Tongue (tissue), 2 donors: ENCODE data around the gene FBXO7. TPM values are rescaled to one million over a fixed set of nuclear protein-coding genes. Genes with fewer than 3 reads are reported as not detected.

ENCODE experiments used
- DNase-seq: peaks from one replicate; pipeline ENCODE4 v3.0.0-alpha.2; 2015
- total RNA-seq: library from RNA; depleted of rRNA; stranded (reverse); fragments of >200 nt; gene quantifications from one replicate; pipeline ENCODE4 v1.2.3, GENCODE V29; 2014

The FBXO7 gene
- total RNA-seq, 1 donor from 2014 or later, result 71.8 TPM

DNA sequence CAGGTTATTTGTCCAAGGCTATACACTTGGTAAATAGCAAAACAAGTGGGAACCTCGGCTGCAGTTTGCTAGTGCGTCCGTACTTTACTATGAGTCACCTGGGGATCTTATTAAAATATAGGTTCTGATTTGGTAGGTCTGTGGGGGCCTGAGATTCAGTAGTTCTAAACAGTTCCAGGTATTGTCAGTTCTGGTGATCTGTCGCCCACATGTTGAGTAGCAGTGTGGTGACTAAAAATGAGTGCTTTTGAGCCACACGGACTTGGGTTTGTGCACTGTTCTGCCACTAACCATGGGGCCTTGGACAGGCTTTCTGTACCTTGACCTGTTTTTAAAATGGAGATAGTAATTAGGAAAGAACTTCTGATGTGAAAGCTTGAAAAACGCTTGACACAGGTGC lies 15.7 kb downstream of the FBXO7 start:
- no peak for DNase-seq

DNA sequence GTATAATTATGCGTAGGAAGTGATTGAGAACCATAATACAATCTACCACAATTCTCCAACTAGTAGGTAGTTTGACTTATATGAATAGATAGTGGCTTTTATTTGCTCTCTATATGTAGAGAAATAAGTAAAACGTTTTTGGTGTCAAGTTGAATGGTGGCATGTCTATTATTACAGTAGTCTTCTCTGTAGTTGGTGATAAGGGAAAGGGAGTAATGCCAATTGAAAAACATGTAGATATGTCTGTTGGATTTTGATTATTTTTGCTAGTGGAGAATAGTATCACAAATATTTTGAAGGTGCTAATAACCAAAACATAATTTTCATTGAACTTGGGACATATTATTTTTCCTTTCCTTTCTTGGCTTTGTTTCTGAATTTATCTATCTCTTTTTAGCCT lies 17.5 kb downstream of the FBXO7 start:
- DNase-seq, result no peak

- no peak for DNase-seq
These were observed 18.9 kb downstream of the FBXO7 start for GRCh38 chr22:32493551-32493950.

DNA sequence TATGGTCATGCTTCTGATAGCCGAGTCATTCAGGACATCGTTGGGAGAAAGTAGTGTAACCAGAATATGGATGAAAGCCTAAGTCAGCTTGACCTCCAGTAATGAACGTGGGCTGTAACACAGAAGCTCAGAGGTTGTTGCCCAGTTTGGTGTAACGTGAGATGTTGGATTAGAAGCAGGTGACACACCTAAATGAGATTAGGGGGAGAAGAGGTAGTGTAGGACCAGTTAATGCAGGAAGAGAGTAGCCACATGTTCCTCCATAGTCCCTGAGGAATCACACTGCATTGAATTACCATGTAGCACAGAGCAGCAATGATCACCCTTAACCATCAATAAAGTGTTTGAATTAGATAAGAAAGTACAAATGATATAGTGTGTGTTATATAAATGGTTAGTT lies 20.4 kb downstream of the FBXO7 start:
- DNase-seq, result no peak

- DNase-seq, result no peak
These were observed 25.1 kb downstream of the FBXO7 start for GRCh38 chr22:32499666-32500065.

- DNase-seq, result no peak
These were observed 27.5 kb downstream of the FBXO7 start for GRCh38 chr22:32501836-32502752.

GRCh38 chr22:32509045-32509444 lies 34.4 kb downstream of the FBXO7 start:
- no peak for DNase-seq

DNA sequence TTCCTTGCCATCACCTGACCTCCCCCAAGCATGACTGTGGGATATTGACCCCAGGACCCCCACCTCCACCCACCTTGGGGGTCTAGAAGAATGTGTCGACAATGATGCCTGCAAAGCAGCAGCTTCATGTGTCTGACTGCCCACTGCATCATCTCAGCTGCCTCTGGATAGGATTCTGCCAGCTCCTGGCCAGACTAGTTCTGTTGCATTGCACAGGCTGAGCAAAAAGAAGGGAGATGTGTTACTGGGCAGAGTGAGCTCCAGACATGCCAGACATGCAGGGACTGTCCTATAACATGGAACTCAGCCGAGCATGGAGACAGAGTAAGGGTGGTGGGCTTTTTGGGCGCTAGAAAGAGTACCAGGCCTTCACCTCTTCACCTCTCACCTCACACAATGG lies 36.7 kb downstream of the FBXO7 start:
- no peak for DNase-seq

DNA sequence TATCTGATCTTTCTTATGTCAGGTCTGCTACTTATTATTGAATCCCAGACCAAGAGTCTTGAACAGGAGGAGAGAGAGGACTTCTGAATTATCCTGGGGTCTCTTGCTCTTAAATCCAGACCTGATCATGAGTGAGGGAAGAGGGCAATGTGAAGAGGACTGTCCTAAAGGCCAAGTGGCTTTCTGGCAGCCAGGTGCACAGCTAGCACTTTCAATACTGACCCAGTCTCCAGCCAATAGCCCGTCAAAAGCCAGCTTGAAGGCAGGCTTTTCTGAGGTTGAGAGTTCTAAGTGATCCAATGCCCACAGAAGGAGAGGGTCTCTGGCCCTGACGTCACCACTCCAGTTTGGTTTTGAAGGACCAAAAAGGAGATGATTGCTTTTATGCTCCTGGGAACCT lies 37.2 kb downstream of the FBXO7 start:
- DNase-seq, result no peak

GRCh38 chr22:32512267-32512982 lies 37.8 kb downstream of the FBXO7 start:
- DNase-seq, result no peak

- DNase-seq, result no peak
These were observed 40.5 kb downstream of the FBXO7 start for GRCh38 chr22:32515084-32515483.

- DNase-seq, result no peak
These were observed 42.9 kb downstream of the FBXO7 start for GRCh38 chr22:32517488-32517887.

GRCh38 chr22:32517921-32518320 lies 43.3 kb downstream of the FBXO7 start:
- no peak for DNase-seq

- DNase-seq, result no peak
These were observed 43.8 kb downstream of the FBXO7 start for GRCh38 chr22:32518381-32518780.

GRCh38 chr22:32518848-32519247 lies 44.2 kb downstream of the FBXO7 start:
- no peak for DNase-seq

DNA sequence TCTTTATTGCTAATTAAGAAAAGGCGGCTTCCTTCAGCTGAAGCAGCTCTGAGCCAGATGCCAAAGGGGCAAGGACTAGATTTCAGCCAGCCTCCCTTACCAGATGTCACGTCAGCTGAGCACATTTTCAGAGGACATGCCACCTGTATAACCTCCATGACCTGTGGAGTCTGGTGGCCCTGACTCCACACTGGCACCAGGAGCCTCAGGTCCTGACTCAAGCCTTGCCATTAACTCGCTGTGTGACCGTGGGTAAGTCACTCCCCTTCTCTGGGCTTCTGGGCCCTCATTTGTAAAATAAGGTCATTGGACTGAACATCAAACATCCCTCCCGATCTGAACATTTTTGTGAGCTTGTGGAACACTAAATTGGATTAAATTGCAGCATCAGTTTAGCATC lies 46.0 kb downstream of the FBXO7 start:
- DNase-seq, result no peak

DNA sequence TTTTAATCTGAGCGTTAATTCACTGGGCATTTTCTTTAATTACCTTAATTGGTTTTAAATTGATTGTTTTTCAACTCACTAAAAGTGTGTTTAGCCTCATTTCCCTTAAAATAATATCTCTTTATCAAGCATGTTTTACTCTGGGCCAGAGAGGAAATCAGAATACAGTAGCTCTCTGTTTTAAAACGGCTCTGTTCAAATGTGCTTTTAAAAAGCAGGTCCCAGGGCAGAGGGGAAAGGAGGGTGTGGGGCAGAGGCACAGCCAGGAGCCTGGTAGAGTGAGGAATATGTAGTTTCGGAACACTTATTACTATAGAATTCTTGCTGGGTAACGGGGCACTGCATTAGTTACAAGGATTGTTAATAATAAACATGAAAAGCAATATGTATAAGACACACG lies 47.6 kb downstream of the FBXO7 start:
- DNase-seq, result no peak

DNA sequence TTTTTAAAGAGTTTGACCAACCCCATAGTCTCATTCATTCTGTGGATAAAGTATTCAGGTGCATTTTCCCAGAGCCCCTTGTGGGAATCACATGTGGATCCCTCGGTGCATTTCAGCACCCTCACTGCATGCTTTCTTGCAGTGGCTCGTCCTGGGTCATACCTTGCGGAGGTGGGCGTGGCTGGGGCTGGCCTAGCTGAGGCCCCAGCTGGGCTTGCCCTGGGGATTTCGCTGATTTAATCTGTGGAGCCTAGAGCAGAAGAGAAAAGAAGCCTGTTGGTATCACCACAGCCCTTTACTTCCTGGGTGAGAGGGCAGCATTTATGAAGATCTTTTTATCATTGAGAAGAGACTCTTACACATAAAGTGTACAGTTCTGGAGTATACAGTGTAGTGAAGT lies 53.1 kb downstream of the FBXO7 start:
- DNase-seq, result no peak

GRCh38 chr22:32528316-32528715 lies 53.7 kb downstream of the FBXO7 start:
- no peak for DNase-seq

DNA sequence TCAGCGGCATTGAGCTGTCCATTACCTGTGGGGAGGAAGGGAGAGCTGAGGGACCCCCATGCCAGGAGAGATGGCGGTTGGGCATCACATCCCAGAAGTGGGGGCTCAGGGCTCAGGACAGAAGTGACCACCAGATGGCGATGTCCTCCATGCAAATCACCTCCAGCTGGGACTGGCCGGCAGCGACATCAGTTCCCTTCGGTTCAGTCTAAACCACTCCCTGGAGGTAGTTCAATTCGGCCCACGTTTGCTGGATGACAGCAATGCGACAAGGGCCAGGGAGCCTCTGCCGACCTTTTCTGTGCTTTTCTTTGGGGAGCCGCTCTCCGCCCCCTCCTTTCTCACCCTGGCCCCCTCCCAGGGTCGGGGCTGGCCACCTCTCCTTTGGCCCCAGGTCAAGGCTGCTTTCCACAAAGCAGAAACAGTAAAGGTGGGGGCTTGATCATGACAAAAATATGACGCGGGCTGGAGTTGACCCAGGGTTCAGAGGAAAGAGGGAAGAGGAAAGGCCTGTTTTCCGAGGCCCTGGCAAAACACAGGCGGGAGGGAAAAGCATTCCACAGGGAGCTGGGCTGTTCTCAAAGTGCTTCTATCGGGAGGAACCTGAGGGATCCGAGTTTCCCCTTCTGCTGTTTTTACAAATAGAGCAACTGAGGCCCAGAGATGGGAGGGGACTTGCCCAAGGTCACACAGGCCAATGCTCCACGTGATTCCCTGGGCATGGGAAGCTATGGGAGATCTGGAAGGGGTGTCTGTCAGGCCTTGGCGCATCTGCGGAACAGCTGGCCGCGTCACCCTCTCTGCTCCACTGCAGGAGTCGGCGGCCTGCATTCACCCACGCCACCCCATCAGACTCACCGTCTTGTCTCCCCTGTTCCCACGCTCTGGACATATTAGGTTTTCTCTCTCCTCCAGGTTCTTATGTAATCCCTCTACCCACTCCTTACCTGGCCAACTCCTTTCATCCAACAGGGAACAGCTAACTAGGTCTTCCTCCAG lies 54.7 kb downstream of the FBXO7 start:
- peak; percentile 95 for DNase-seq

GRCh38 chr22:32531228-32531627 lies 56.6 kb downstream of the FBXO7 start:
- DNase-seq, result no peak
